PC-3 (cell line): ENCODE results near the gene PTPN3. TPM values are rescaled to one million over a fixed set of nuclear protein-coding genes. Genes with fewer than 3 reads are reported as not detected.

Experiments used
- ATAC-seq: fragments of 200-7000 bp; cut with Tn5 transposase; 2 replicates; pipeline ENCODE4 v1.9.1; 2020; ENCODE audit warnings: mild to moderate bottlenecking, moderate library complexity
- BruUV-seq: library from RNA; stranded (reverse); fragments of 400-500 nt; replicated peaks from 2 replicates; lab custom pipeline; 2021; lab: Mats Ljungman, UMichigan
- CTCF ChIA-PET: fragments of 300-600 bp; sonication (Branson Sonifier 250); formaldehyde crosslinking; loops from one replicate; lab custom pipeline; 2022; ENCODE audit warnings: antibody characterized with exemption; lab: Charles Lee
- POLR2A ChIA-PET: fragments of 300-600 bp; sonication (Branson Sonifier 250); formaldehyde crosslinking; loops from one replicate; lab custom pipeline; 2022; ENCODE audit warnings: antibody characterized with exemption; ENCODE audit not compliant: unreplicated experiment; lab: Charles Lee
- DNase-seq: peaks from one replicate; pipeline ENCODE4 v3.0.0-alpha.2; 2015
- H2AFZ ChIP-seq: fragments of 300-600 bp; sonication (generic); 2 replicates; pipeline ENCODE4 v1.6.0; 2016; ENCODE audit warnings: antibody characterized with exemption, low read length
- H3F3A ChIP-seq: fragments of 300-600 bp; sonication (generic); one replicate; pipeline ENCODE4 v1.6.0; 2017; ENCODE audit warnings: antibody characterized with exemption, low read length, control low read depth, mild to moderate bottlenecking; ENCODE audit not compliant: unreplicated experiment
- H3K27ac ChIP-seq: fragments of 300-600 bp; sonication (generic); 2 replicates; pipeline ENCODE4 v1.5.1; 2016; ENCODE audit warnings: mild to moderate bottlenecking, low read length
- H3K27me3 ChIP-seq: fragments of 300-600 bp; sonication (generic); 2 replicates; pipeline ENCODE4 v1.6.1; 2016; ENCODE audit warnings: low read length, mixed read lengths
- H3K36me3 ChIP-seq: fragments of 300-600 bp; sonication (generic); 2 replicates; pipeline ENCODE4 v1.6.1; 2016; ENCODE audit warnings: low read depth, mixed run types, low read length, mixed read lengths
- H3K4me1 ChIP-seq: fragments of 300-600 bp; sonication (generic); 2 replicates; pipeline ENCODE4 v1.5.1; 2016; ENCODE audit warnings: low read length; ENCODE audit not compliant: insufficient read depth
- H3K4me2 ChIP-seq: fragments of 300-600 bp; sonication (generic); 2 replicates; pipeline ENCODE4 v1.6.0; 2016; ENCODE audit warnings: low read length
- H3K4me3 ChIP-seq: fragments of 300-600 bp; sonication (generic); 2 replicates; pipeline ENCODE4 v1.5.1; 2016; ENCODE audit warnings: mild to moderate bottlenecking, low read length, mixed read lengths
- H3K79me2 ChIP-seq: fragments of 300-600 bp; sonication (generic); 2 replicates; pipeline ENCODE4 v1.6.1; 2017; ENCODE audit warnings: low read length, mixed read lengths
- H3K9ac ChIP-seq: fragments of 300-600 bp; sonication (generic); 2 replicates; pipeline ENCODE4 v1.6.0; 2016; ENCODE audit warnings: mild to moderate bottlenecking, low read length
- H3K9me2 ChIP-seq: fragments of 300-600 bp; sonication (generic); replicated peaks from 2 replicates; pipeline ENCODE4 v1.6.1; 2016; ENCODE audit warnings: mixed run types, low read length, mixed read lengths
- H3K9me3 ChIP-seq: fragments of 300-600 bp; sonication (generic); 2 replicates; pipeline ENCODE4 v1.6.1; 2016; ENCODE audit warnings: low read length, mixed read lengths
- H4K20me1 ChIP-seq: fragments of 300-600 bp; sonication (generic); 2 replicates; pipeline ENCODE4 v1.6.1; 2016; ENCODE audit warnings: low read length, mixed read lengths
- EZH2 ChIP-seq: fragments of 300-600 bp; sonication (generic); IDR thresholded peaks from one replicate; pipeline ENCODE4 v1.6.1; 2017; ENCODE audit warnings: antibody characterized with exemption, mild to moderate bottlenecking, low read length; ENCODE audit not compliant: unreplicated experiment
- EZH2phosphoT487 ChIP-seq: fragments of 300-600 bp; sonication (generic); IDR thresholded peaks from 2 replicates; pipeline ENCODE4 v1.6.1; 2018; ENCODE audit warnings: mild to moderate bottlenecking, antibody characterized with exemption, low read length, borderline replicate concordance
- intact Hi-C: fragments of 100-400 bp; cut with micrococcal nuclease; formaldehyde crosslinking; loops from 2 replicates; pipeline ENCODE4 v1.9.0; 2023
- total RNA-seq: library from RNA; depleted of rRNA; stranded (reverse); fragments of >200 nt; gene quantifications from 2 replicates; pipeline ENCODE4 v1.2.3, GENCODE V29; 2014
- TF ChIP-seq, protein P1 (sequence below): fragments of 300-600 bp; sonication (generic); conservative IDR thresholded peaks from 2 replicates; pipeline ENCODE4 v1.5.1; 2017; ENCODE audit warnings: antibody characterized with exemption, low read depth, mild to moderate bottlenecking, low read length

PTPN3 gene
- total RNA-seq, 1 experiment from 2014 or later: 8.4 TPM

DNA sequence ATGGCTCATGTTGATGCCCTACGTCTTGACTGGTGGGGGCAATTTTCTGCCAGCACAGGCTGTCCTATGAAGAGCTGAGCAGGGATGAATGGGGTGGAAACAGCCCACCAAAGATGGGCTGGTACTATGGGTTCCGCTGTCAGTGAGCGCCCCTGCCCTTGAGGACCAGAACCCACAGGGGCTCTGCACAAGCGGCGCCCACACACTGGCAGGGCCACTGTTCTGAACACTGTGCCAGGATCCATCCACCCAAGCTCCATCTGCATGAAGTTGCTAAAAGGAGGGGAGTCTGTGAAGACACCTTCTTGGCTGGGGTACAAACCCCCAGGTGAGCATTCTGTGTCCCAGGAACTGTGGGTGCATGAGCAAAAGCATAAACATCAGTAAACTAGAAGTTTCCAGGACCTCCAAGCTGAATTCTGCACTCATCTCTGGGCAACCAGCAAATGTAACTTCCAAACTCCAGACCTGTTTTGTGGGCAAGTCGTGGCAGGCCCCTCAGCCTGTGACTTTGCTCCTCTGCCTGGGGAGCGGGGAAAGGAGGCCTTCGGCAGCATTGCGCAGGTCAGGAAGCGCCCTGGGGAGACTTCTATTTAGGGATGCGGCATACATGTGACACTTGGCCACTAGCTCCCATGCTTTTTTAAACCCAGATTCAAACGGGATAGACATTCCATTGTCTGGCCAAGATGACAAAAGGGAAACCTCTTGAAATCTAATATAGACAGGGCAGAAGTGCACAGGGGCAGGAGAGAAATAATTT is 48.9 kb downstream of the PTPN3 start:
- no peaks in the 10 kb centered on the region; the same call in 1 of the 2 replicates for H3K36me3 ChIP-seq
- no peak overlapping the region for H3K27ac ChIP-seq
- H3K4me3 ChIP-seq: no peak overlapping the region
- POLR2A ChIA-PET: no interaction called here
- no peak for ATAC-seq
- H3K4me2 ChIP-seq: no peak overlapping the region
- H3K9ac ChIP-seq: no peak overlapping the region
- no peak for DNase-seq
- intact Hi-C loops: no loop called here
- no peaks in the 10 kb centered on the region for H3K27me3 ChIP-seq
- no peaks in the 10 kb centered on the region for H3F3A ChIP-seq
- no peaks in the 10 kb centered on the region for H3K9me3 ChIP-seq
- H2AFZ ChIP-seq: no peak overlapping the region
- no peaks in the 10 kb centered on the region for H4K20me1 ChIP-seq
- no peak for TF ChIP-seq EZH2phosphoT487
- TF ChIP-seq, protein P1, sequence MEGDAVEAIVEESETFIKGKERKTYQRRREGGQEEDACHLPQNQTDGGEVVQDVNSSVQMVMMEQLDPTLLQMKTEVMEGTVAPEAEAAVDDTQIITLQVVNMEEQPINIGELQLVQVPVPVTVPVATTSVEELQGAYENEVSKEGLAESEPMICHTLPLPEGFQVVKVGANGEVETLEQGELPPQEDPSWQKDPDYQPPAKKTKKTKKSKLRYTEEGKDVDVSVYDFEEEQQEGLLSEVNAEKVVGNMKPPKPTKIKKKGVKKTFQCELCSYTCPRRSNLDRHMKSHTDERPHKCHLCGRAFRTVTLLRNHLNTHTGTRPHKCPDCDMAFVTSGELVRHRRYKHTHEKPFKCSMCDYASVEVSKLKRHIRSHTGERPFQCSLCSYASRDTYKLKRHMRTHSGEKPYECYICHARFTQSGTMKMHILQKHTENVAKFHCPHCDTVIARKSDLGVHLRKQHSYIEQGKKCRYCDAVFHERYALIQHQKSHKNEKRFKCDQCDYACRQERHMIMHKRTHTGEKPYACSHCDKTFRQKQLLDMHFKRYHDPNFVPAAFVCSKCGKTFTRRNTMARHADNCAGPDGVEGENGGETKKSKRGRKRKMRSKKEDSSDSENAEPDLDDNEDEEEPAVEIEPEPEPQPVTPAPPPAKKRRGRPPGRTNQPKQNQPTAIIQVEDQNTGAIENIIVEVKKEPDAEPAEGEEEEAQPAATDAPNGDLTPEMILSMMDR: no peak
- no peak for TF ChIP-seq EZH2
- no peaks in the 10 kb centered on the region for H3K9me2 ChIP-seq
- CTCF ChIA-PET: no interaction called here
- BruUV-seq: no TSS peak
- H3K79me2 ChIP-seq: no peaks in the 10 kb centered on the region
- H3K4me1 ChIP-seq: 0 out of 2 replicates have a peak, but pooled peaks cover 6% of the 10 kb centered on the region

DNA sequence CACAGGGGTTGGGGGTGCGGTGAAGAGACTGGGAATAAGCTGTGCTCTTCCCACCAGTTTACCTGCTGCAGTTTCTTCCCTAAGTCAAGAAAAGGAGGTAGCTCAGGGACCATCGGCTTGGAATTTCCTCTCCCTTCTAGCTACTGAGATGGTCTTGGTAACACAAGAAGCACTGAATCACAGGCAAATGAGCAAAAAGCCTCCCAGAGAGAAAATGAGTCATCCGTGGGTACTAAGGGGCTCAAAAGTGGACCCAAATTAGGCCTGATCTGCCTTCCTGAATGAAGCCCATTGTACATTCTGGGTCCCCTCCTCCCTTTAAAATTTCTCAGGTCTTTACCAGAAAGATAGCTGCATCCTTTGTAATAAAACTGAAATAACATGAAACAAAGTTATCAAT is 49.9 kb downstream of the PTPN3 start:
- no peaks in the 10 kb centered on the region for H3K9me3 ChIP-seq
- no peaks in the 10 kb centered on the region for H3K27me3 ChIP-seq
- CTCF ChIA-PET: no interaction called here
- no peak overlapping the region for H3K4me2 ChIP-seq
- intact Hi-C loops: no loop called here
- BruUV-seq: no TSS peak
- H2AFZ ChIP-seq: no peak overlapping the region
- H3K9me2 ChIP-seq: no peaks in the 10 kb centered on the region
- TF ChIP-seq EZH2phosphoT487: no peak
- TF ChIP-seq, protein P1: no peak
- TF ChIP-seq EZH2: no peak
- H4K20me1 ChIP-seq: no peaks in the 10 kb centered on the region
- H3K9ac ChIP-seq: no peak overlapping the region
- H3F3A ChIP-seq: no peaks in the 10 kb centered on the region
- no peak overlapping the region for H3K27ac ChIP-seq
- no peaks in the 10 kb centered on the region for H3K79me2 ChIP-seq
- no peaks in the 10 kb centered on the region; the same call in 1 of the 2 replicates for H3K36me3 ChIP-seq
- ATAC-seq: no peak
- H3K4me3 ChIP-seq: no peak overlapping the region
- POLR2A ChIA-PET: no interaction called here
- no peak for DNase-seq
- 0 out of 2 replicates have a peak, but pooled peaks cover 6% of the 10 kb centered on the region for H3K4me1 ChIP-seq
